IPS-15b (cell line): Measurements from ENCODE around the gene MDFIC2.
A peak's percentile ranks its signal among the peaks of the same experiment; 100 is the strongest.
"Not testable (repeated sequence)": the region's sequence is repeated elsewhere in the genome, so short reads cannot be mapped to it uniquely, and the experiment has no call there.

Experiments
- H3K27me3 ChIP-seq: one replicate; pipeline ENCODE4 v1.6.1; 2013; ENCODE audit warnings: low read length; ENCODE audit not compliant: control insufficient read depth, insufficient read depth
- H3K36me3 ChIP-seq: one replicate; pipeline ENCODE4 v1.6.1; 2013; ENCODE audit warnings: low read length; ENCODE audit not compliant: control insufficient read depth, insufficient read depth
- H3K4me1 ChIP-seq: one replicate; pipeline ENCODE4 v1.6.1; 2013; ENCODE audit warnings: mild to moderate bottlenecking, low read length; ENCODE audit not compliant: control insufficient read depth, insufficient read depth
- H3K4me3 ChIP-seq: one replicate; pipeline ENCODE4 v1.5.1; 2013; ENCODE audit warnings: low read depth, low read length
- H3K9ac ChIP-seq: one replicate; pipeline ENCODE4 v1.6.1; 2013; ENCODE audit warnings: low read depth, mild to moderate bottlenecking, low read length
- H3K9me3 ChIP-seq: one replicate; pipeline ENCODE4 v1.6.1; 2013; ENCODE audit warnings: mild to moderate bottlenecking, low read length; ENCODE audit not compliant: control insufficient read depth, insufficient read depth

The MDFIC2 gene

GRCh38 chr3:70306736-70307135, 5.7 kb downstream of the MDFIC2 start:
- Histone ChIP-seq H3K4me3 (no peak overlapping the region), H3K27me3 (no peaks in the 10 kb centered on the region), H3K36me3 (no peaks in the 10 kb centered on the region), H3K9ac (no peak overlapping the region), H3K4me1 (no peaks in the 10 kb centered on the region), H3K9me3 (no peaks in the 10 kb centered on the region)

- no peaks in the 10 kb centered on the region for H3K9me3 ChIP-seq
- no peaks in the 10 kb centered on the region for H3K27me3 ChIP-seq
- H3K36me3 ChIP-seq: no peaks in the 10 kb centered on the region
- H3K4me3 ChIP-seq: no peak overlapping the region
- no peaks in the 10 kb centered on the region for H3K4me1 ChIP-seq
- no peak overlapping the region for H3K9ac ChIP-seq
These were observed 14.1 kb downstream of the MDFIC2 start for GRCh38 chr3:70298385-70298784.

- Histone ChIP-seq H3K9me3 (no peaks in the 10 kb centered on the region), H3K27me3 (no peaks in the 10 kb centered on the region), H3K4me1 (no peaks in the 10 kb centered on the region), H3K4me3 (peak overlapping the region; percentile 22), H3K36me3 (no peaks in the 10 kb centered on the region), H3K9ac (no peak overlapping the region)
These were observed 21.3 kb downstream of the MDFIC2 start for GRCh38 chr3:70291097-70291482.

GRCh38 chr3:70290431-70291096, 21.9 kb downstream of the MDFIC2 start:
- H3K4me3 ChIP-seq: peak overlapping the region; percentile 22

GRCh38 chr3:70281663-70282062, 30.8 kb downstream of the MDFIC2 start:
- no peaks in the 10 kb centered on the region for H3K27me3 ChIP-seq
- no peak overlapping the region for H3K4me3 ChIP-seq
- no peaks in the 10 kb centered on the region for H3K4me1 ChIP-seq
- H3K36me3 ChIP-seq: no peaks in the 10 kb centered on the region
- H3K9me3 ChIP-seq: no peaks in the 10 kb centered on the region
- H3K9ac ChIP-seq: no peak overlapping the region

More at GRCh38 chr3:70290431-70291096, 21.9 kb downstream of the MDFIC2 start:
- H3K9me3 ChIP-seq, H3K9ac ChIP-seq, H3K4me1 ChIP-seq, H3K36me3 ChIP-seq, H3K27me3 ChIP-seq: not testable (repeated sequence)

- no peaks in the 10 kb centered on the region for H3K9me3 ChIP-seq
- H3K4me1 ChIP-seq: no peaks in the 10 kb centered on the region
- H3K27me3 ChIP-seq: no peaks in the 10 kb centered on the region
- H3K36me3 ChIP-seq: no peaks in the 10 kb centered on the region
- no peak overlapping the region for H3K4me3 ChIP-seq
- no peak overlapping the region for H3K9ac ChIP-seq
These were observed 35.1 kb downstream of the MDFIC2 start for GRCh38 chr3:70277304-70277703.

GRCh38 chr3:70276901-70277300, 35.5 kb downstream of the MDFIC2 start:
- Histone ChIP-seq H3K4me3 (no peak overlapping the region), H3K4me1 (no peaks in the 10 kb centered on the region), H3K27me3 (no peaks in the 10 kb centered on the region), H3K36me3 (no peaks in the 10 kb centered on the region), H3K9ac (no peak overlapping the region), H3K9me3 (no peaks in the 10 kb centered on the region)

- Histone ChIP-seq H3K9me3 (no peaks in the 10 kb centered on the region), H3K4me1 (no peaks in the 10 kb centered on the region), H3K36me3 (no peaks in the 10 kb centered on the region), H3K9ac (no peak overlapping the region), H3K27me3 (no peaks in the 10 kb centered on the region), H3K4me3 (no peak overlapping the region)
These were observed 38.9 kb downstream of the MDFIC2 start for GRCh38 chr3:70273492-70273891.

GRCh38 chr3:70272798-70273197, 39.6 kb downstream of the MDFIC2 start:
- no peak overlapping the region for H3K4me3 ChIP-seq
- H3K27me3 ChIP-seq: no peaks in the 10 kb centered on the region
- no peaks in the 10 kb centered on the region for H3K9me3 ChIP-seq
- H3K36me3 ChIP-seq: no peaks in the 10 kb centered on the region
- H3K4me1 ChIP-seq: no peaks in the 10 kb centered on the region
- no peak overlapping the region for H3K9ac ChIP-seq

GRCh38 chr3:70264122-70264780, 48.2 kb downstream of the MDFIC2 start:
- Histone ChIP-seq H3K9ac (no peak overlapping the region), H3K4me3 (no peak overlapping the region)

GRCh38 chr3:70261283-70261682, 51.2 kb downstream of the MDFIC2 start:
- Histone ChIP-seq H3K9me3 (no peaks in the 10 kb centered on the region), H3K36me3 (no peaks in the 10 kb centered on the region), H3K9ac (no peak overlapping the region)

More at GRCh38 chr3:70264122-70264780, 48.2 kb downstream of the MDFIC2 start:
- H3K27me3 ChIP-seq: no peaks in the 10 kb centered on the region
- no peaks in the 10 kb centered on the region for H3K36me3 ChIP-seq
- H3K4me1 ChIP-seq: no peaks in the 10 kb centered on the region
- no peaks in the 10 kb centered on the region for H3K9me3 ChIP-seq

GRCh38 chr3:70256566-70256965, 55.9 kb downstream of the MDFIC2 start:
- Histone ChIP-seq H3K9ac (no peak overlapping the region), H3K4me3 (no peak overlapping the region), H3K9me3 (no peaks in the 10 kb centered on the region), H3K4me1 (no peaks in the 10 kb centered on the region), H3K36me3 (no peaks in the 10 kb centered on the region), H3K27me3 (no peaks in the 10 kb centered on the region)

More at GRCh38 chr3:70261283-70261682, 51.2 kb downstream of the MDFIC2 start:
- Histone ChIP-seq H3K4me1 (no peaks in the 10 kb centered on the region), H3K4me3 (no peak overlapping the region), H3K27me3 (no peaks in the 10 kb centered on the region)
